Effector memory CD4-positive, alpha-beta T cell (primary cell): ENCODE measurements around the gene LIF.
A peak's percentile ranks its signal among the peaks of the same experiment; 100 is the strongest.

Experiments
- DNase-seq, 3 donors: peaks; one replicate each; pipeline ENCODE4 v3.0.0-alpha.2; 2020
- H3K27ac ChIP-seq: 2 replicates; pipeline ENCODE4 v1.7.0; 2013; ENCODE audit warnings: mild to moderate bottlenecking, low read length, moderate library complexity; ENCODE audit not compliant: insufficient read depth, poor library complexity, severe bottlenecking
- H3K27me3 ChIP-seq: replicated peaks from 2 replicates; pipeline ENCODE4 v1.7.0; 2013; ENCODE audit warnings: mild to moderate bottlenecking, low read length; ENCODE audit not compliant: insufficient read depth, control insufficient read depth, poor library complexity, severe bottlenecking
- H3K36me3 ChIP-seq: 2 replicates; pipeline ENCODE4 v1.7.0; 2013; ENCODE audit warnings: mild to moderate bottlenecking, low read length, moderate library complexity; ENCODE audit not compliant: control insufficient read depth, insufficient read depth
- H3K4me1 ChIP-seq: 2 replicates; pipeline ENCODE4 v1.7.0; 2013; ENCODE audit warnings: low read length, mild to moderate bottlenecking; ENCODE audit not compliant: control insufficient read depth, insufficient read depth, poor library complexity, severe bottlenecking
- H3K4me3 ChIP-seq: 2 replicates; pipeline ENCODE4 v1.7.0; 2013; ENCODE audit warnings: low read length, low read depth, mild to moderate bottlenecking; ENCODE audit not compliant: insufficient read depth, poor library complexity, severe bottlenecking
- H3K9me3 ChIP-seq: 2 replicates; pipeline ENCODE4 v1.7.0; 2013; ENCODE audit warnings: mild to moderate bottlenecking, low read length, moderate library complexity; ENCODE audit not compliant: control insufficient read depth

Gene LIF

GRCh38 chr22:30198152-30198825 is 48.3 kb downstream of the LIF start:
- no peaks in the 10 kb centered on the region for H3K36me3 ChIP-seq
- no peak overlapping the region for H3K27ac ChIP-seq
- H3K27me3 ChIP-seq = no peaks in the 10 kb centered on the region
- no peak for DNase-seq
- no peaks in the 10 kb centered on the region for H3K9me3 ChIP-seq
- H3K4me3 ChIP-seq = no peak overlapping the region
- H3K4me1 ChIP-seq = peaks cover 25% of the 10 kb centered on the region

- Histone ChIP-seq H3K27ac (no peak overlapping the region), H3K4me3 (no peak overlapping the region), H3K4me1 (peaks cover 25% of the 10 kb centered on the region), H3K27me3 (no peaks in the 10 kb centered on the region), H3K9me3 (no peaks in the 10 kb centered on the region), H3K36me3 (no peaks in the 10 kb centered on the region)
- no peak for DNase-seq
These were observed 49.2 kb downstream of the LIF start for GRCh38 chr22:30197389-30197788.

GRCh38 chr22:30196880-30197336 is 49.7 kb downstream of the LIF start:
- Histone ChIP-seq H3K4me1 (peaks cover 25% of the 10 kb centered on the region), H3K9me3 (no peaks in the 10 kb centered on the region), H3K27ac (peak overlapping the region; percentile 40), H3K27me3 (no peaks in the 10 kb centered on the region), H3K36me3 (no peaks in the 10 kb centered on the region), H3K4me3 (no peak overlapping the region)
- DNase-seq = no peak

DNA sequence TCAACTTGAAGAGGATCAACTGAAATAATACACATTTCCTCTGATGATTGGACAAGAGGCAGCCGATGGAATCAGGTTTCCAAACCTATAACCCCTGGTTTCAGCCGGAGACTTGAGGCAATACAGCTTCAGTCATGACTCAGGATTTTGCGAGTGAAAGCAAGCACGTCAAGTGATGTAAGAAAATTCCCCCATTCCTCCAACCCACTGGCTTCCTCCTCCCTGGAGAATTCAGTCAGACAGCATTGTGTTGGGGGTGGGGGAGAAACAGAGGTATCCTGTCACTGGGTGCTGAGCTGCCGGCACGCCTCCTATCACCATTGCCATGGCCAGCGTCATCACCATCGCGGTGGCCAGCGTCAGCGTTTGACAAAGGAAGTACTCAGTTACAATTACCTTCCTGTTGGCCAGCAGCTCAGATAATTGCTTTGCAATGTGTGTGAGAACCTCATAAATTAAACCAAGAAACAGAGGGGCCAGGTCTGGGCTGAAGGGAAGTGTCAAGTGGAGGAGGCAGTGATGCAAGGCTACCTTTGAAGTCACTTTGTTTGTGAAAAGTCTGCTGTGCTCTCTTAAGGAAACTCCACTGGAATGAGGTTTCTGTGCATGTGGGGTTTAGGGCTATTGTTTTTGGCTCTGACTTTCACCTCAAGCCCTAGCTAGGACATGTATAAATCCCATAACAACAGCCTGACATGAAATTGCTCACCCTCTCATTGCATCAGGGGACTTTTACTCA is 50.2 kb downstream of the LIF start:
- H3K27ac ChIP-seq = peak overlapping the region; percentile 40

DNA sequence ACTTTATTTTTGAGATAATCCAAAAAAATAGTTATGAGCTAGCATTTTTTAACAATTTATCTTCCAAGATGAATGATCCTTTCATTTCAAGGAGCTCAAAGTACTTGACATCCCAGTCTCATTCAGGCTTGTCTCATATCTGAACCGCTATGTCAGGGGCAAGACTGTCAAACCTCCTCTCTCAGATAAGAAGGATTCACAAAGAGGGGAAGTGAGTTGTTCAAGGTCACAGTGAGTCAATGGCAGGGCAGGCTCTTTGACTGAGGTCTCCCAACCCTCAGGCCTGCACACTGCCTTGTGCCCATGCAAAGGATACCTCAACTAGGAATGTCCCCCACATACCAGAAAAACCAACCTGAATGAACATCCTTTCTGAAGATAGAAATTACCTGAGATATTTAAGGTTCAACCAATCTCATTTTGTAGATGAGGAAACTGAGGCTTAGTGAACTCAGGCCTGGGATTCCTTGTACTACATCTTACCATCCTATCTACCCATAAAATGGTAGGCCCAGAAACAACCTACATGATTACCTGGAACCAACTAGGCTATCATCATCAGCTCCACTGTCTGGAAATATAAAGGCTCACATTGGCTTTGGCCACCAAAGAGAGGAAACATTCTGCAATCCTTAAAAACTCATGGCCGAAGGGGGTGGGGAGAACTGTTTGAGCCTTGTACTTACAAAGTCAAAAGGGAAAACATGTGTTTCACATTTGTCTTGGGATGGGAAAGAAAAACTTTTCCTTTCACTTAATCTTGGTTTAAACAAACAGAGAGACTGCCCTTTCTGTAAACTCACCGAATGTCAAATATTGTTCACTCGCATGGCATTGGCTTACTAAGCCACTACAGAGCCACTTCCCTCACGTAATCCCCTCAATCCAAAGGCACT is 51.1 kb downstream of the LIF start:
- no peak for DNase-seq
- Histone ChIP-seq H3K4me3 (no peak overlapping the region), H3K9me3 (no peaks in the 10 kb centered on the region), H3K36me3 (no peaks in the 10 kb centered on the region), H3K4me1 (peaks cover 25% of the 10 kb centered on the region), H3K27me3 (no peaks in the 10 kb centered on the region), H3K27ac (no peak overlapping the region)

More for the DNA sequence above, 50.2 kb downstream of the LIF start:
- no peak overlapping the region for H3K4me3 ChIP-seq
- no peaks in the 10 kb centered on the region for H3K27me3 ChIP-seq
- H3K9me3 ChIP-seq = no peaks in the 10 kb centered on the region
- DNase-seq = no peak
- H3K36me3 ChIP-seq = no peaks in the 10 kb centered on the region
- peaks cover 25% of the 10 kb centered on the region for H3K4me1 ChIP-seq

- no peaks in the 10 kb centered on the region for H3K27me3 ChIP-seq
- H3K4me1 ChIP-seq = peaks cover 29% of the 10 kb centered on the region
- DNase-seq = no peak
- H3K27ac ChIP-seq = no peak overlapping the region
- no peaks in the 10 kb centered on the region for H3K36me3 ChIP-seq
- no peak overlapping the region for H3K4me3 ChIP-seq
- H3K9me3 ChIP-seq = no peaks in the 10 kb centered on the region
These were observed 53.4 kb downstream of the LIF start for GRCh38 chr22:30193031-30193775.

- no peak for DNase-seq
- peaks cover 36% of the 10 kb centered on the region for H3K4me1 ChIP-seq
These were observed 54.1 kb downstream of the LIF start for GRCh38 chr22:30192427-30192826.

GRCh38 chr22:30191040-30191701 is 55.4 kb downstream of the LIF start:
- no peak overlapping the region for H3K27ac ChIP-seq
- no peak for DNase-seq
- H3K27me3 ChIP-seq = no peaks in the 10 kb centered on the region
- peaks cover 26% of the 10 kb centered on the region for H3K4me1 ChIP-seq
- no peaks in the 10 kb centered on the region for H3K36me3 ChIP-seq
- no peak overlapping the region for H3K4me3 ChIP-seq
- no peaks in the 10 kb centered on the region for H3K9me3 ChIP-seq

More at GRCh38 chr22:30192427-30192826, 54.1 kb downstream of the LIF start:
- H3K27me3 ChIP-seq = no peaks in the 10 kb centered on the region
- no peak overlapping the region for H3K4me3 ChIP-seq
- H3K9me3 ChIP-seq = no peaks in the 10 kb centered on the region
- H3K36me3 ChIP-seq = no peaks in the 10 kb centered on the region
- no peak overlapping the region for H3K27ac ChIP-seq

- Histone ChIP-seq H3K4me3 (no peak overlapping the region), H3K27me3 (no peaks in the 10 kb centered on the region), H3K36me3 (no peaks in the 10 kb centered on the region), H3K27ac (no peak overlapping the region), H3K4me1 (peaks cover 20% of the 10 kb centered on the region), H3K9me3 (no peaks in the 10 kb centered on the region)
- DNase-seq = no peak
These were observed 56.0 kb downstream of the LIF start for GRCh38 chr22:30190574-30190973.
